H1 (cell line): Measurements from ENCODE around the gene PLAAT2. TPM values are rescaled to one million over a fixed set of nuclear protein-coding genes. Genes with fewer than 3 reads are reported as not detected.

Experiments
- CTCF ChIA-PET: fragments of 300-600 bp; sonication (Branson Sonifier 250); formaldehyde crosslinking; loops from one replicate; lab custom pipeline; 2021; ENCODE audit not compliant: partially characterized antibody; lab: Charles Lee
- POLR2A ChIA-PET: fragments of 300-600 bp; sonication (Branson Sonifier 250); formaldehyde crosslinking; loops from one replicate; lab custom pipeline; 2021; ENCODE audit warnings: inconsistent platforms; ENCODE audit not compliant: partially characterized antibody; lab: Charles Lee
- DNase-seq, 2 experiments: peaks; one replicate each; pipeline versions ENCODE4 v3.0.0 to v3.0.0-alpha.2; 2010 to 2022; ENCODE audit warnings: low spot score in 2 of 2, low read depth in 1 of 2, mixed read lengths in 1 of 2
- FAIRE-seq: peaks from 2 replicates; lab custom pipeline; 2011; peaks lifted over from hg19 to GRCh38; lab: Jason Lieb, UNC
- H2AFZ ChIP-seq: 2 replicates; pipeline ENCODE4 v1.8.1; 2012; ENCODE audit warnings: low read length, inconsistent platforms
- H2AK5ac ChIP-seq: 2 replicates; pipeline ENCODE4 v1.6.1; 2013; ENCODE audit warnings: low read depth, low read length
- H2BK120ac ChIP-seq: replicated peaks from 2 replicates; pipeline ENCODE3; 2013; ENCODE audit warnings: low read depth, low read length, inconsistent platforms
- H2BK12ac ChIP-seq: 2 replicates; pipeline ENCODE4 v1.6.1; 2013; ENCODE audit warnings: low read depth, low read length
- H2BK15ac ChIP-seq: 2 replicates; pipeline ENCODE4 v1.6.1; 2013; ENCODE audit warnings: low read length
- H2BK20ac ChIP-seq: 2 replicates; pipeline ENCODE4 v1.6.1; 2013; ENCODE audit warnings: low read length
- H2BK5ac ChIP-seq: 2 replicates; pipeline ENCODE4 v1.6.1; 2013; ENCODE audit warnings: low read depth, low read length
- H3K14ac ChIP-seq: 2 replicates; pipeline ENCODE4 v1.6.1; 2013; ENCODE audit warnings: inconsistent platforms; ENCODE audit not compliant: insufficient read length
- H3K18ac ChIP-seq: 2 replicates; pipeline ENCODE4 v1.6.1; 2013; ENCODE audit warnings: low read length; ENCODE audit errors: extremely low read depth
- H3K23ac ChIP-seq: 2 replicates; pipeline ENCODE4 v1.6.1; 2013; ENCODE audit warnings: inconsistent platforms; ENCODE audit not compliant: insufficient read length
- H3K23me2 ChIP-seq: 2 replicates; pipeline ENCODE4 v1.6.1; 2013; ENCODE audit warnings: low read depth, low read length
- H3K27ac ChIP-seq: 2 replicates; pipeline ENCODE4 v1.6.1; 2011; ENCODE audit warnings: low read depth, low read length, inconsistent platforms
- H3K27me3 ChIP-seq, 4 experiments: replicated peaks in 1 of 4; 1 replicate in 1 of 4; 2 replicates in 3 of 4; pipeline versions ENCODE4 v1.6.1 to v1.8.1; 2011 to 2013; ENCODE audit warnings: low read length in 3 of 4, mild to moderate bottlenecking in 3 of 4, inconsistent platforms in 2 of 4, mixed read lengths in 2 of 4, moderate library complexity in 1 of 4; ENCODE audit not compliant: control insufficient read depth in 3 of 4, insufficient read depth in 3 of 4; ENCODE audit errors: extremely low read depth in 1 of 4
- H3K36me3 ChIP-seq, 4 experiments: 2 replicates each; pipeline versions ENCODE4 v1.6.1 to v1.8.1; 2011 to 2013; ENCODE audit warnings: mild to moderate bottlenecking in 4 of 4, low read length in 3 of 4, moderate library complexity in 2 of 4, control low read depth in 1 of 4, inconsistent platforms in 1 of 4; ENCODE audit not compliant: insufficient read depth in 4 of 4, control insufficient read depth in 2 of 4
- H3K4ac ChIP-seq: replicated peaks from 2 replicates; pipeline ENCODE3; 2013; ENCODE audit warnings: low read length, low read depth, mixed read lengths, inconsistent platforms; ENCODE audit not compliant: insufficient read length
- H3K4me1 ChIP-seq, 4 experiments: replicated peaks in 1 of 4; 1 replicate in 1 of 4; 2 replicates in 3 of 4; pipeline versions ENCODE4 v1.6.1 to v1.8.1; 2011 to 2013; ENCODE audit warnings: low read length in 3 of 4, inconsistent platforms in 2 of 4, mixed read lengths in 1 of 4; ENCODE audit not compliant: insufficient read depth in 4 of 4, control insufficient read depth in 3 of 4
- H3K4me2 ChIP-seq, 2 experiments: 2 replicates each; pipeline versions ENCODE4 v1.6.1 to v1.8.1; 2011 to 2013; ENCODE audit warnings: low read depth in 2 of 2, low read length in 2 of 2, control low read depth in 1 of 2, inconsistent platforms in 1 of 2, mild to moderate bottlenecking in 1 of 2; ENCODE audit not compliant: insufficient read depth in 1 of 2
- H3K4me3 ChIP-seq, 4 experiments: fragments of 200-600, 300-600 bp in 1 of 4; sonication (generic), shearing (Covaris generic), sonication (Bioruptor Twin) in 1 of 4; 2 replicates each; pipeline versions ENCODE4 v1.5.1 to v1.8.1; 2011 to 2016; ENCODE audit warnings: low read length in 4 of 4, low read depth in 3 of 4, control low read depth in 2 of 4, inconsistent platforms in 2 of 4, mild to moderate bottlenecking in 2 of 4, mixed read lengths in 1 of 4, moderate library complexity in 1 of 4; ENCODE audit not compliant: insufficient read depth in 2 of 4; ENCODE audit errors: extremely low read depth in 1 of 4
- H3K56ac ChIP-seq: replicated peaks from 2 replicates; pipeline ENCODE3; 2013; ENCODE audit warnings: low read depth, mild to moderate bottlenecking, mixed read lengths, low read length, inconsistent platforms; ENCODE audit not compliant: insufficient read length
- H3K79me1 ChIP-seq: 2 replicates; pipeline ENCODE4 v1.6.1; 2013; ENCODE audit warnings: low read depth, low read length, control low read depth
- H3K79me2 ChIP-seq, 2 experiments: 2 replicates each; pipeline versions ENCODE4 v1.6.1 to v1.8.1; 2012 to 2013; ENCODE audit warnings: low read length in 2 of 2, mild to moderate bottlenecking in 2 of 2, inconsistent platforms in 1 of 2; ENCODE audit not compliant: insufficient read depth in 2 of 2, control insufficient read depth in 1 of 2
- H3K9ac ChIP-seq, 4 experiments: replicated peaks in 1 of 4; 1 replicate in 1 of 4; 2 replicates in 3 of 4; pipeline versions ENCODE4 v1.6.1 to v1.8.1; 2011 to 2013; ENCODE audit warnings: low read depth in 3 of 4, low read length in 3 of 4, control low read depth in 2 of 4, mild to moderate bottlenecking in 2 of 4, moderate library complexity in 2 of 4, inconsistent platforms in 1 of 4; ENCODE audit errors: extremely low read depth in 1 of 4
- H3K9me3 ChIP-seq, 2 experiments: 2 replicates each; pipeline versions ENCODE4 v1.6.1 to v1.8.1; 2012 to 2013; ENCODE audit warnings: mild to moderate bottlenecking in 2 of 2, moderate library complexity in 2 of 2, control low read depth in 1 of 2, inconsistent platforms in 1 of 2, low read depth in 1 of 2, low read length in 1 of 2, mixed read lengths in 1 of 2; ENCODE audit not compliant: insufficient read depth in 2 of 2
- H4K20me1 ChIP-seq, 2 experiments: replicated peaks in 1 of 2; 2 replicates each; pipeline versions ENCODE3 to v1.8.1; 2011 to 2013; ENCODE audit warnings: inconsistent platforms in 2 of 2, low read length in 2 of 2, mild to moderate bottlenecking in 1 of 2; ENCODE audit not compliant: insufficient read depth in 2 of 2, control insufficient read depth in 1 of 2
- H4K5ac ChIP-seq: 2 replicates; pipeline ENCODE4 v1.6.1; 2013; ENCODE audit warnings: low read length, low read depth, mixed read lengths, inconsistent platforms; ENCODE audit not compliant: insufficient read length
- H4K8ac ChIP-seq: 2 replicates; pipeline ENCODE4 v1.8.0; 2013; ENCODE audit warnings: mild to moderate bottlenecking, moderate library complexity, low read length, inconsistent platforms; ENCODE audit not compliant: insufficient read depth; ENCODE audit errors: extremely low read depth
- H4K91ac ChIP-seq: replicated peaks from 2 replicates; pipeline ENCODE3; 2013; ENCODE audit warnings: low read length, mixed read lengths, inconsistent platforms; ENCODE audit not compliant: insufficient read length
- BRCA1 ChIP-seq: IDR thresholded peaks from 2 replicates; pipeline ENCODE4 v1.6.1; 2012; ENCODE audit warnings: low read depth, low read length, improper control_type of control experiment
- CBX5 ChIP-seq: fragments of 300-800, 300-1000 bp; sonication (generic); IDR thresholded peaks from 2 replicates; pipeline ENCODE4 v1.7.1; 2016; ENCODE audit warnings: antibody characterized with exemption, low read length, low read depth
- KDM4A ChIP-seq: IDR thresholded peaks from one replicate; pipeline ENCODE4 v1.7.1; 2012; ENCODE audit warnings: low read depth, mild to moderate bottlenecking, moderate library complexity, low read length, inconsistent platforms; ENCODE audit not compliant: severe bottlenecking
- PHF8 ChIP-seq: fragments of 200-600 bp; sonication (generic); conservative IDR thresholded peaks from 2 replicates; pipeline ENCODE4 v1.7.1; 2012; ENCODE audit warnings: low read depth, mild to moderate bottlenecking, inconsistent platforms, low read length, moderate library complexity
- RNF2 ChIP-seq: fragments of 200-900, 300-1000 bp; sonication (generic); IDR thresholded peaks from 2 replicates; pipeline ENCODE4 v1.7.1; 2016; ENCODE audit warnings: borderline replicate concordance, low read depth, mild to moderate bottlenecking, antibody characterized with exemption, low read length; ENCODE audit not compliant: poor library complexity, severe bottlenecking; ENCODE audit errors: missing control alignments
- TEAD4 ChIP-seq: IDR thresholded peaks from 2 replicates; pipeline ENCODE4 v1.6.1; 2012; ENCODE audit warnings: low read depth, low read length, inconsistent platforms, mixed read lengths
- WGBS, 2 experiments: shearing (Covaris generic) in 1 of 2; methylation state at CpG; one replicate each; pipeline versions ENCODE4 v1.1.6 to v1.1.7; 2013 to 2015; ENCODE audit warnings: low lambda C conversion rate in 2 of 2, mixed read lengths in 2 of 2, inconsistent platforms in 1 of 2, low coverage in 1 of 2, missing lambda C conversion rate in 1 of 2; ENCODE audit not compliant: insufficient replicate concordance in 2 of 2, insufficient coverage in 1 of 2, insufficient read length in 1 of 2; ENCODE audit errors: extremely low coverage in 1 of 2, missing lambda C conversion rate in 1 of 2; 5-methylcytosine and 5-hydroxymethylcytosine counted together
- polyA plus RNA-seq, 7 experiments: library from polyadenylated mRNA; depleted of rRNA in 3 of 7; stranded (reverse) in 5 of 7; unstranded in 2 of 7; fragments of >200 nt in 5 of 7; fragments of 200-250 nt in 2 of 7; gene quantifications; 1 replicate in 5 of 7; 2 replicates in 1 of 7; 4 replicates in 1 of 7; pipeline versions ENCODE4 v1.2.1 to v1.2.3, GENCODE V29; 2011 to 2013; ENCODE audit warnings: missing spikeins in 2 of 7, mixed read lengths in 2 of 7
- total RNA-seq: library from RNA; stranded (reverse); fragmentation: NEBNext Ultra II Directional; extraction: Animal tissue kit (Norgen Biotek cat#: 25700); gene quantifications from 2 replicates; pipeline ENCODE4 v1.2.1, GENCODE V29; 2021
- TF ChIP-seq, protein P1 (sequence below): IDR thresholded peaks from 2 replicates; pipeline ENCODE4 v1.6.1; 2011; ENCODE audit warnings: low read length, improper control_type of control experiment

The PLAAT2 gene
- total and polyA plus RNA-seq, 2 of the 8 experiments (the other 6 are each of a cell fraction or from before 2014, with no cell fraction given): 0.39 TPM; not detected in 1

- Histone ChIP-seq H3K4me1 (peaks cover 0 to 3% (median 0%) of the 10 kb centered on the region in 4 experiments; a peak in 1 of 7 replicates), H4K91ac (no peak overlapping the region), H2BK15ac (no peak overlapping the region), H2AK5ac (no peak overlapping the region), H3K4me3 (no peak overlapping the region), H2BK20ac (no peak overlapping the region), H3K79me2 (no peaks in the 10 kb centered on the region), H3K23ac (no peak overlapping the region), H4K20me1 (no peaks in the 10 kb centered on the region), H2BK120ac (no peak overlapping the region), H3K18ac (no peak overlapping the region), H3K79me1 (peaks cover 3% of the 10 kb centered on the region; the same call in 1 of the 2 replicates), H4K5ac (no peak overlapping the region), H3K36me3 (peaks cover 5 to 25% (median 14%) of the 10 kb centered on the region in 4 experiments; a peak in 5 of 8 replicates), H4K8ac (no peak overlapping the region), H3K23me2 (no peaks in the 10 kb centered on the region; the same call in 1 of the 2 replicates), H3K9me3 (no peaks in the 10 kb centered on the region), H3K9ac (no peak overlapping the region), H3K14ac (no peak overlapping the region), H2BK5ac (no peak overlapping the region), H3K4ac (no peak overlapping the region), H3K4me2 (no peak overlapping the region), H2BK12ac (no peak overlapping the region), H3K27me3 (no peaks in the 10 kb centered on the region), H3K56ac (no peak overlapping the region), H2AFZ (no peak overlapping the region), H3K27ac (no peak overlapping the region)
- FAIRE-seq: no peak
- ChIA-PET POLR2A (interaction anchor here (0.6 kb wide), 1 partner anchor 18 kb away, joined by 4 read pairs; no protein-coding TSS in a partner anchor), CTCF (no interaction called here)
- no peak for DNase-seq
- TF ChIP-seq PHF8 (no peak), RNF2 (no peak), TEAD4 (no peak), KDM4A (no peak), BRCA1 (no peak), CBX5 (no peak)
- TF ChIP-seq, protein P1, sequence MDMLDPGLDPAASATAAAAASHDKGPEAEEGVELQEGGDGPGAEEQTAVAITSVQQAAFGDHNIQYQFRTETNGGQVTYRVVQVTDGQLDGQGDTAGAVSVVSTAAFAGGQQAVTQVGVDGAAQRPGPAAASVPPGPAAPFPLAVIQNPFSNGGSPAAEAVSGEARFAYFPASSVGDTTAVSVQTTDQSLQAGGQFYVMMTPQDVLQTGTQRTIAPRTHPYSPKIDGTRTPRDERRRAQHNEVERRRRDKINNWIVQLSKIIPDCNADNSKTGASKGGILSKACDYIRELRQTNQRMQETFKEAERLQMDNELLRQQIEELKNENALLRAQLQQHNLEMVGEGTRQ: no peak
- 83% methylated on average over 3 of the region's 3 CpGs; no CpG with 5 or more reads in 1 of the 2 experiments for WGBS, 2 experiments
Observed at GRCh38 chr11:63572026-63572688, 9.0 kb upstream of the PLAAT2 start.
